Fibroblast of the conjunctiva (primary cell): ENCODE data around the gene MAP2K5.

Experiments used
- DNase-seq: peaks from one replicate; pipeline ENCODE4 v3.0.0-alpha.2; 2010; ENCODE audit warnings: low read depth

The MAP2K5 gene

DNA sequence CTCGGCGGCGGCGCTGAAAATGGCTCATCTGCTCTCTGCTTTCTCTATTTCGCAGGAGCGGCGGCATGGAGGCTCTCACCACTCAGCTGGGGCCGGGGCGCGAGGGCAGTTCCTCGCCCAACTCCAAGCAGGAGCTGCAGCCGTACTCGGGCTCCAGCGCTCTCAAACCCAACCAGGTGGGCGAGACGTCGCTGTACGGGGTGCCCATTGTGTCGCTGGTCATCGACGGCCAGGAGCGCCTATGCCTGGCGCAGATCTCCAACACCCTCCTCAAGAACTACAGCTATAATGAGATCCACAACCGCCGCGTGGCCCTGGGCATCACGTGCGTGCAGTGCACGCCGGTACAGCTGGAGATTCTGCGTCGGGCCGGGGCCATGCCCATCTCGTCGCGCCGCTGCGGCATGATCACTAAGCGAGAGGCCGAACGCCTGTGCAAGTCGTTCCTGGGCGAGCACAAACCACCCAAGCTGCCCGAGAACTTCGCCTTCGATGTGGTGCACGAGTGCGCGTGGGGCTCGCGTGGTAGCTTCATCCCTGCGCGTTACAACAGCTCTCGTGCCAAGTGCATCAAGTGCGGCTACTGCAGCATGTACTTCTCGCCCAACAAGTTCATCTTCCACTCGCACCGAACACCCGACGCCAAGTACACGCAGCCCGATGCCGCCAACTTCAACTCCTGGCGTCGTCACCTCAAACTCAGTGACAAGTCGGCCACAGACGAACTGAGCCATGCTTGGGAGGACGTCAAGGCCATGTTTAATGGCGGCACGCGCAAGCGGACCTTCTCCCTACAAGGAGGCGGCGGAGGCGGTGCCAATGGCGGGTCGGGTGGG lies 283.6 kb downstream of the MAP2K5 start:
- no peak for DNase-seq

DNA sequence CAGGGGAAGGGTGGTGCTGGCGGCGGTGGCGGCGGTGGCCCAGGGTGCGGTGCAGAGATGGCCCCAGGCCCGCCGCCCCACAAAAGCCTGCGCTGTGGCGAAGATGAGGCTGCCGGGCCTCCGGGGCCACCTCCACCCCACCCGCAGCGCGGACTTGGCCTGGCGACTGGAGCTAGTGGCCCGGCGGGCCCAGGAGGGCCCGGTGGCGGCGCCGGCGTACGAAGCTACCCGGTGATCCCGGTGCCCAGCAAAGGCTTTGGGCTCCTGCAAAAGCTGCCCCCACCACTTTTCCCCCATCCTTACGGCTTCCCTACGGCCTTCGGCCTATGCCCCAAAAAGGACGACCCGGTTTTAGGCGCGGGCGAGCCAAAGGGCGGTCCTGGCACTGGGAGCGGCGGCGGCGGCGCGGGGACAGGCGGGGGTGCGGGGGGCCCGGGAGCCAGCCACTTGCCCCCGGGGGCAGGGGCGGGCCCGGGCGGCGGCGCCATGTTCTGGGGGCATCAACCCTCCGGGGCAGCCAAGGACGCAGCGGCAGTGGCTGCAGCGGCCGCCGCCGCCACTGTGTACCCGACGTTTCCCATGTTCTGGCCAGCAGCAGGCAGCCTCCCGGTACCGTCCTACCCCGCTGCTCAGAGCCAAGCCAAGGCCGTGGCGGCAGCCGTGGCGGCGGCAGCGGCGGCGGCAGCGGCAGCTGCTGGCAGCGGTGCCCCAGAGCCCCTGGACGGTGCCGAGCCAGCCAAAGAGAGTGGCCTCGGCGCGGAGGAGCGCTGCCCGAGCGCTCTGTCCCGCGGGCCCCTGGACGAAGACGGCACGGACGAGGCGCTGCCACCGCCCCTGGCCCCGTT lies 284.4 kb downstream of the MAP2K5 start:
- no peak for DNase-seq

DNA sequence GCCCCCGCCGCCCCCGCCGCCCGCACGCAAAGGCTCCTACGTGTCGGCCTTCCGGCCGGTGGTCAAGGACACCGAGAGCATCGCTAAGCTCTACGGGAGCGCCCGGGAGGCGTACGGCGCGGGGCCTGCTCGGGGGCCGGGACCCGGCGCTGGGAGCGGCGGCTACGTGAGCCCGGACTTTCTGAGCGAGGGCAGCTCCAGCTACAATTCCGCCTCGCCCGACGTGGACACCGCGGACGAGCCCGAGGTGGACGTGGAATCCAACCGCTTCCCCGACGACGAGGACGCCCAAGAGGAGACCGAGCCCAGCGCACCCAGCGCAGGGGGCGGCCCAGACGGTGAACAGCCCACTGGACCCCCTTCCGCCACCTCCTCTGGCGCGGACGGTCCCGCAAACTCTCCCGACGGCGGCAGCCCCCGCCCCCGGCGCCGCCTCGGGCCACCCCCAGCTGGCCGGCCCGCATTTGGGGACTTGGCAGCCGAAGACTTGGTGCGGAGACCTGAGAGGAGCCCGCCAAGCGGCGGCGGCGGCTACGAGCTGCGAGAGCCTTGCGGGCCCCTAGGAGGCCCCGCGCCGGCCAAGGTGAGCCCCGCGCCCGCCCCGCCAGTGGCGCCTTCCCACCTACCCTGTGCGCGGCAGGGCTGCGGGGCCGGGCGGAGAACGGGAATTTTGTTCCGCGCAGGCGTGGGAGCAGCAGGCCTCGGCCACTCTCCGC lies 285.2 kb downstream of the MAP2K5 start:
- no peak for DNase-seq

DNA sequence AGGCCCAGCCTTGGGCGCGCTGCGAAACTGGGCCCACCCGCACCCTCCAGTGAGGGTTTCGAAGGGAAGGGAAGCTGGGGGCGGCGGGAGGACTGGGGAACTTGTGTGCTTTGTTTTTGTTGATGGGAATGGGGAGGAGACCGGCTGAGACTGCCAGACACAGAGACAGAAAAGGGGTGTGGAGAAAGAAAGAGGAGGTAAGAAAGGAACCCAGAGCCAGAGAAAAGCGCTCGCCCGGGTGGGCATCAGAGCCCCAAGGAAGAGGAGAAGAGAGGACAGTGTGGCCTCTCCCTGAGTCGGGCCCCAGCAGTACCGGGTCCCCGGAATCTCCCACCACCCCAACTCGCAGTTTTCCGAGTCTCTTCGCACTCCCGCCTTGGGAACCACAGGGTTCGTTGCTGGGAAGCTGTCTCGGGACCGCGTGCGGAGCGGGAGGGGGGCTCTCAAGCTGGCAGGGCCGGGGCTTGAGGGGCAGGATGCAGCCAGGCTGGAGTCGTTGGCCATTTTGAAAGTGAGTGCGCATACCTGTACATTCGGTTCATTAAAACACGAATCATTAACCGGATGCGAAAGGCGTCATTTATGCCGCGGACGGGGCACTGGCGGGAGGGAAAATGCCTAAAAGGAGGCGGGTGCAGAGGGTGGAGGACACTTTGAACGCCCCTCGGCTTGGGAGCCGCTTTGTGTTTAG lies 285.9 kb downstream of the MAP2K5 start:
- DNase-seq = no peak

DNA sequence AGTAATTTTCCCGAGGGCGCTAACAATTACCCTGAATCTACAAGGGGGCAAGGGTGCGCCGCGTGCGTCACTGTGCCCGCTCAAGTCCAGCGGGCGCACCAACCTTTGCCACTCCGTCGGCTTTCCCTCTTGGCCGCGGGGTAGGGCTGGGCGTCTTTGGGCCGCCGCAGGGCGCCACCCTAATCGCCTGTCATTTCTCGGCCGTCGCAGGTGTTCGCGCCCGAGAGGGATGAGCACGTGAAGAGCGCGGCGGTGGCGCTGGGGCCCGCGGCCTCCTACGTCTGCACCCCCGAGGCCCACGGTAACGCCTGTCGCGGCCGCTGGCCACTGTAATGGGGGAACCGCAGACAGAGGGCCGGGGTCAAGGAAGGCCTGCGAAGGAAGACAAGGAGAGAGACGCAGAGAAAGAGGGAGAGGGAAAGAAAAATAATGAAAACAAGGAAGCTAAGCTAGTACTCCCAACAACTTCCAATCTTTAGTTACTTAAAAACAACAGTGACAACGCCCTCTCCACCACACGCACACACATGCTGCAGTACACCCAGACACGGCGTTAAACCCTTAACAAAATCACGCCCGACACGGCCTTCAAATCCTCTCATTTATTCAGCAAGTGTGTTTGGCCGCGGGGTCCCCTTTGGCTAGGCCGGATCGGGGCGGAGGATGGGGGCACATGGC lies 286.6 kb downstream of the MAP2K5 start:
- DNase-seq = no peak

DNA sequence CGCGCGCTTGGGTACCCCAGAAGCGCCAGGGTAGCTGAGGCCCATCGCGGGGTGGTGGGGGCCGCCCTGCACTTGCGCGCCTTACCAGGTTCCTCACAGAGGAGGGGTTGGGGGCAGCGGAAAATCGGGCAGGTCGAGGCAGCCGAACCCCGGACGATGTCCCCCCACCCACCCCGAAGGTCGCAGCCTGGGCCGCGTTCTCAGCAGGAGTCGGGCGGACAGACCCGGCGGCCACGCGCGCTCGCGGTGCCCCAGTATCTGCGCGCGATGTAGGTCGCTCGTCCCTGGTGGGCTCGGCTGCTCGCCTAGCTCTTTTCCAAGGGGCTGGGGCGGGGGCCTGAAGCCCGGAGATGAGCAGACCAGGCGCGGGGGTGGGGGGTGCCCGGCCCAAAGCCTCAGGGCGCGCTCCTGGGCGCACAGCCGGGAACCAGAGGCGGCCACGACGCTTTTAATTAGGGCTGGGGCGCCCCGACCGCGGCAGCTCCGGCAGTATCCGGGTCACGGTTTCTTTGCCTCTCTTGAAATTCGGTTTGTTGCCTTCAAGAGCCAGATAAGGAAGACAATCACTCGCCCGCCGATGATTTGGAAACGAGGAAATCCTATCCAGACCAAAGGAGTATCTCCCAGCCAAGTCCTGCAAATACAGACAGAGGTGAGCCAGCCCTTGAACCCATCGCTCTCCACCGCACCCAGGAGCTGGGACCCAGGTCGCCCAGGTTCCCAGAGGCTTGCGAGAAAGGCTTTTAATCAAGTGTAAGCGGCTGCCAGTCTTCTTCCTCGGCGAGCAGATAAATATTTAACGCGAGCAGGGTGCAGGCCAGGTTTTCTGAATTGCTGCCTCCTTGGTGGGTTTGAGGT lies 287.4 kb downstream of the MAP2K5 start:
- DNase-seq = no peak

DNA sequence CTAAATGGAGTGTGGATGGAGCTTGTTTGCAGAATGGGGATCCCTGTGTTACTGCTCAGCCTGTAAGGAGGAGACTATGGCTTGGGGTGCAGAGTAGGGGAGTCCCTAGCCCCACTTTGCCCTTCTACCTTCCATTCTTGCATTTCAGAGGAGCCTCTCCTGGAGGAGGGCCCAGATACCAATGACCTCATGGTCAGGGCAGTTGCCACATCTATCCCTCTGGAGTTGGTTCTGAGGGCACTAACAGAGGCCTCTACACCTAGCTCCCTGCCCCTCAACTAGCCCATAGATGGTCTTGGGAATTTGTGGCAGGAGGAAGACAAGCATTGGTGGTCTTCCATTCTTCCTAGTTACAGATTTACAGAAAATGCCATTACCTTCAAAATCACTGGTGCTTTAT lies 288.9 kb downstream of the MAP2K5 start:
- no peak for DNase-seq

DNA sequence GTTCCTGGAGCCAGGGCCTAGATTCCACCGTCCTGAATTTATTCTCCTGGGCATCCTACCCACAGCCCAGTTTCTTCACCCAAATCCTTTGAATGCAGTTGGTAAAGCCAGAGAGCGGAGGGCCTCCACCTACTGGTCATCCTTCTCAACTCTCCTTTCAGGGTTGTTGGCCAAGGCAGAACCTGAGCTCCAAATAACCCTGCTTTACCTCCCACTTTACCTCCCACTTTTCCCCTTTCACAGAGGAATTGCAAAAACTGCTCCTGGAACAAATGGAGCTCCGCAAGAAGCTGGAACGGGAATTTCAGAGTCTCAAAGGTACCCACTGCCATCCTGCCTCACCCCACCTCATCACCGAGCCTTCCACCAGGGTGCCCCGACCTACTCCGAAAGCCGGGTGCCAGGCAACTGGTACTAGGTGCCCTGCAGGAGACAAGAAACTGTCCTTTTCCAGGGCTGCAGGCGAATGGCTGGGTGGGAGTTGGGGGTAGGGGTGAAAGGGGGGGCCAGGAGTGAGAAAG lies 289.6 kb downstream of the MAP2K5 start:
- no peak for DNase-seq

DNA sequence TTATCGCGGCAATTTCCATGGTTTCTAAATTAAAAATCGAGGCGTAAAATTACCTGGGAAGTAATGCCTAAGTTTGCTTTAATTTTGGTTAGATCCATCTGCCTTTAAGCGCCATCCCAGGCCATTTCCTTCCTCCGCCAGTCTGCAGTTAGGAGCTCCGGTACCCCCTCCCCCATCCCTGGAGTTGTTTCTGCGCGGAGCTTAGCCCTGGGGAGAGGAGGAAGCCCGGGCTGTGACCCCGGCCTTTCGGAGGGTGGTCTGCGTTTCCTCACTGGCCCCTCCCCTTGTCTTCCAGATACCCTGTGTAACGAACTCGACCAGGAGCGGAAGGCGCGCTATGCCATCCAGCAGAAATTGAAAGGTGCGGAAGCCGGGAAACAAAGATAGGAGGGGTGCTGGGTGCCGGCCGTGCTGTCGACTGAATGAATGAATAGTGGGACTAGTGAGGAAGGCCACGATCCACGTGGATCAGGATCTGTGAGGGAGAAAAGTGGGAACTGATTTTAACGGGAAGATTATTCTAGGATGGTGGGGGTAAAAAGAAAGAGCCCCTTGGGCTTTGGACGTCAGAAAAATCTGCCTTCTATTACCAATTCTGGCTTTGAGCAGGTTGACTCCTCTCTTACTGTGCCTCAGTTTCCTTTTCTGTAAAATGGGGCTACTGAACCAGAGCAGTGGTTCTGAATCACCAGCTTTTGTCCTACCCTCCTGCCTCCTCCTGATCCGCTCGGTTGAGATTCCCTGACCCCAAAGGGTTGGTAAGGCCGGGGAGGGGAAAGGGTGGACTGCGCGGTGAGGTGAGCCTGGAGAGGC lies 290.6 kb downstream of the MAP2K5 start:
- DNase-seq = no peak

DNA sequence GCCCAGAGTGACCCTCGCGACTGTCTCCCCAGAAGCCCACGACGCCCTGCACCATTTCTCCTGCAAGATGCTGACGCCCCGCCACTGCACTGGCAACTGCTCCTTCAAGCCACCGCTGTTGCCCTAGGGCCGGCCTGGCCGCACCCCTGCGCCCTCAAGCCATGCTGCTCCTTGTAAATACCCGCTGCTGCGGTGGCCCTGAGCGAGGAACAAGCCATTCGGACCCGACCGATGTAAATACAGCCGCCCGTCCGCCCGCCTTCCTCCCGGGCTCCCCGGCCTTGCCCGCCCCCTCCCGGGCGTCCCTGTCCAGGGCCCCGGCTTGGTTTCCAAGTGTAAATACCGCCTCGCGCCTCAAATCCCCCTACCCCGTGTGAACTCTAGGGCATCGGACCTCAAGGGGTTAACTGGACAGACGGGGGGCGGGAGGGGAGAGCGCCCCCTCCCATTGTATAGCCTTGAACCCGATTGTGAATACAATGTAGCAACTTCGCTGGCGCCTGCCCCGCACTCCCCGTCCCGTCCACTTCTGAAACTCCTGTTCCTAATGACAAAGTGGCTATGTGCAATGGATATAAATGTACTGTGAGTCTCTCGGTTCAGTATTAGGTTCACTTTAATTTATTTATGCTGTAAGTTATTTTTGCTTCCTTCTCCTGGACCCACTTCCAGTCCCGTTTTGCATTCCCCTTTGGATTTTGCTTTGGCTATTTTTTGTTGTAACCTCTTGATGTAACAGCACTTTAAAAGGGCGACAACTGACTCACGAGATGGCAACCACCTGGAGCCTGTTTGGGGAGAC lies 291.4 kb downstream of the MAP2K5 start:
- no peak for DNase-seq

DNA sequence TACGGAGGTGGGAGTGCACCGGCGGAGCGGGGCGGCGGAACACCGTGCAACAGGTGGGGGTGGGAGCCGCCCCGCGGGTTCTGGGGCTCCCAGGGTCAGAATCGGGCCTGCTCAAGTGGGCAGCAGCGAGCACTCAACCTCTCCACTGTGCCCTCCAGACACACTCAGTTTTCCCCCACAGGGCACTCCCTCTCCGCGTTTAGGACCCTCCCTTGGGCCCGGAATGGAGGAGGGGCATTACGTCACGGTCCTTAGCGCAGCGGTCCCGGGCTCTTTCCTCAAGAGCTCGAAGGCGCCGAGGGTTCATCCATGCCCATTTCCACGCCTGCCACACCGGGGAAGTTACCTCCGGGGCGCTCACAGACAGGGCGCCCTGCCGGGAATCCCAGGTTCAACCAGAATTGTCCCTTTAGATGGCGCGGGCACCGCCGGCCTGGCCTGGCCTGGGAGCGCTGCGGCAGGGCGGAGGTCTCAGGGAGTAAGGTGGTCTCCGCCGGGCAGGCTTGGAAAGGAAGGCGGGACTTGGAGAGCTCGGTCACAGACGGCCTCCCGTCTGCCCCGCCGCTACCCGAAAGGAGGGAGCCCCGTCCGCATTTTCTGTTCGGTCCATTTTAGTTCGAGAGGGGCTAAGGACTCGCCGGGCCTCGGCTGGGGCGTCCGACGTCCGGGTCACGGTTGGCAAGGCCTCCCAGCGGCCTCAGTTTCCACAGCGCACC lies 292.2 kb downstream of the MAP2K5 start:
- DNase-seq = no peak

DNA sequence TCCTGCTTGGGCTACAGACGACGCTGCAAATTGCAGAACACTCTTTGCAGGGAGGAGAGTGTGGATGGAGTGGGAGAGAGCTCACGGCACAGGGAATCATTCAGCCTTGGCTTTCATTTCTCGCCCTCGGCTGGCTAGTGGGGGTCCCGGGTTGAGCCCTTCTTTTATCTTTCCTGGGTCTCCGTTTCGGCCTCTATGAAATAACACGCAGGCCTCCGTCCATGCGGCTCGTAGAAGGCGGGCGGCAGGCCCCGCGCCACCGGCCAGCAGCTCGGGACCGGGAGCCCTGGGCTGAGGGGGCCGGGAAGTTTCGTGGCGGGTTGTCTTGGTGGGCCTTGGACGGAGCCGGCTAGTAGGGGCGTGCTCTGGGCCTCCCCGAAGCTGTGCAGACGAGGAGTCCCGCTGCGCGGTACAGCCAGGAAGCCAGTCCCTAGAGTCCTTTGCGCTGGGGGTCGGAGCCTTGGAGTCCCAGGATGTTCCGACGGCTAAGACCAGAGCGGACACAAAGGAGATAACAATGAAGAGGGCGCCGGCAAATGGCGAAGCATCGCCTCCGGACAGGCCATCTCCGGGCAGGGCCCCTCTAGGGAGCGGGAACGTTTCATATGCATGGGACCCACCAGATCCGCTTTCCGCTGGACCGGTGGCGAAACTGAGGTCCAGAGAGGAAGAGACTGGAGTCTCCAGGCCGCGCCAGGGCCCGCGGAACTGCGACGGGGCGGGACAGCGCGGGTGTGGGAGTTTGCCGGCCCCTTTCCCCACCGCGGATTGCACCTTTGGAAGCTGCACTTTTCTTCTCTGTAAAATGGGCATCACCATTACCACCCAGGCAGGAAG lies 293.0 kb downstream of the MAP2K5 start:
- DNase-seq = no peak

DNA sequence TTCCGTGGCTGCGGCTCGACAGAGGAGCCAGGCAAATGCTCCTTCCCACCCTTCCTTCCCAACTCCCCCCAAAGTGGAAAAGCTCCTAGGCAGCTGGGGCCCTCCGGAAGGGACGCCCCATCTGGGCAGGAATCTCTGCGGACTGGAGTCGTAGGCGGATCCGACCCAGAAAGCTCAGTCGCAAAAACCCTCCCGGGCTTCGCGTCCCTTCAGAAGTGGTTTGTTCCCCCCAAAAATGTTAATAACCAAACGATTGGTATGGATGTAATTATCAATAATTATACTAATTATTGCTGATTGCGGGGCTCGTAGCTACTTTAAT lies 293.6 kb downstream of the MAP2K5 start:
- no peak for DNase-seq

DNA sequence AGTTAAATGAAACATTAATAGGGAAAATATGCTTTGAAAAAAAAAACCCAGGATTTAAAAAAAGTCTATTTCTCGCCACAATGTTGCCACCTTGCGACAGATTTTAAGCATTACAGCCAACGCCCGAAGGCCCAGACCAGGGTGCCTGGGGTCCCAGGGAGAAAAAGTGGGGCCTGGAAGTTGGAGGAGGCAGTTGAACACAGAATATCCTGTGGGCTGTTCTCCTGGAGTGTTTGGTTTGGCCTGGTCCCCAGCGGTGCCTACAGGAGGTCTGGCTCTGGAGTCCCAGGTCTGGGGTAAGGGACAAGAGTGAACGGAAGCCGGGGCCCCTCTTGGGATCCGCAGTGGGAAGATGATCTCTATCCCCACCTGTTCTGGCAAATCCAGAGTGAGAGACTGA lies 294.0 kb downstream of the MAP2K5 start:
- no peak for DNase-seq

DNA sequence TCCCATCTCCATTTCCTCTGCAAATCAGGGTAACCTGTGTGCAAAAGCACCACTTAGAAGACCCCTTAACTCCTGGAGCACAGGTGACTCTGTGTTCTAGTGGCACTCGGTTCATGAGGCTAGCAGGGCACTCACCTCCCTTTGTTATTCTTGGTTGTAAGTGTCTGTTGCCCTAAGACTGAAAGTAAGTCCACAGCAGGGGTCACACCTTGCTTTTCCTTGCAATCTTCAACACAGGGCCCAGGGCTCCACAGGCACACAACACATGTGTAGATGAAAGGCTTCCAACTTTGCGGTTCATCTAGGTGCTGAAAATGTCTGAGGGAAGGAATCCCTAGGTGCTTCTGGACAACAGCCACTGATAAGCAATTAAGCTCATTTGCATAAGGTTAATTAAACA lies 294.5 kb downstream of the MAP2K5 start:
- no peak for DNase-seq

DNA sequence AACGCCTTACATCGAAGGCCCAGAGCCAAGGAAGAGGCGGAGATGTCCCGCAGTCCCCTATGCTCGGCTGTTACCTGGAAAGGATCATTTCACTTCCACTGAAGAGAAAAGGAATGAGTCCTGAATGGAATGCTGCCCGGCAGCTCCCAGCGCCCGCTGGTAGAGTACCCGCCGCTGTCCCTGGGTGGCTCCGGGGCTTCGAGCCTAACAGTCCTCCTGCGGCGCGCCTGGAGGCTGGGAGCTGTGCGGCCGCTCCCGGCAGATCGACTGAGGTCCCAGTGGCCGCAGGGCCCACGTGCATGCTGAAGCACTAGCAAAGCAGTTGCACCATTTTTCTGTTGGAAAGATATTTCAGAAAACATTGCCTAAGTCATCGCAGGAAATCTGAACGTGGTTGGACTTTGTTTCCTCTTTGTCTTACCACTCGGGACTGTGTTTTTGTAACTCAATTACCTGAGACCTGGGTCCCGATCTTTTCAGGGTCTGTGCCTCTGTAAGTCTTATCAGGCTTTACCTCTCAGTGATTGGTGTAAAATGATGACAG lies 296.4 kb downstream of the MAP2K5 start:
- no peak for DNase-seq

DNA sequence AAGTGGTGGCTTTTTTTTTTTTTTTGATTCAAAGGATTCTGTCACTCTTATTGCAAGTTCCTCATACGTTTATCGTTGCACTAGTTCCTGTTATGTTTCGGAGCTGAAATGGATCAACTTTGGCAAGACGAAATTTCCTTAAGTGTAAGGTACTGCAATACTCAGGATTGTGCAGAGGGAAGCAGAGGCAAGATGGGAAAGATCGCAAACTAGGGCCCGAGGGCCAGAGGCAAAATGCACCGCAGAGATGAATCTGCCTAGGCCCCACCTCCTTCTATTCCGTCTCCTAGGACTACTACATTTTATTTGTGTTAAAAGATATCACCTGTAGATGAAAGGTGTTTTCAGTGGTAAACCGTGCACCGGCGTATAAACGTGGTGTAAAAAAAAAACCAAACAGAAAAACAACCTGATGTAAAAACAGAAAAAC lies 297.0 kb downstream of the MAP2K5 start:
- DNase-seq = no peak
